Measurements from ENCODE around the gene SGCB. TPM values are rescaled to one million over a fixed set of nuclear protein-coding genes. Genes with fewer than 3 reads are reported as not detected.
A peak's percentile ranks its signal among the peaks of the same experiment; 100 is the strongest.

Gene SGCB
- total and polyA plus RNA-seq, 2 donors (not counting 1 experiment from before 2014, with no cell fraction given), result 2.3 to 9.7 TPM

- no peak overlapping the region for H2AFZ ChIP-seq (ENCODE audit: insufficient read depth, low read depth, low read length, poor library complexity, severe bottlenecking)
- WGBS (ENCODE audit: insufficient coverage), result no CpG with 5 or more reads among the region's 3 CpGs
- no peak for ATAC-seq (ENCODE audit: low read depth)
- H3K9me3 Mint-ChIP-seq (ENCODE audit: insufficient read depth), result no peaks in the 10 kb centered on the region
- peaks cover 0 to 4% (median 0%) of the 10 kb centered on the region in 3 donors for H3K9me3 ChIP-seq (ENCODE audit: control extremely low read depth in 1 of 3, control insufficient read depth in 2 of 3, insufficient read depth in 1 of 3, low read length in 2 of 3)
- DNase-seq, result no peak
- no peak overlapping the region for H3K4me2 ChIP-seq (replicated peaks; ENCODE audit: low read depth, low read length, poor library complexity, severe bottlenecking)
- peaks cover 18 to 22% of the 10 kb centered on the region in 2 donors for H3K4me1 ChIP-seq (ENCODE audit: control insufficient read depth in 2 of 2, insufficient read depth in 2 of 2, low read length in 2 of 2)
- H3K4me3 Mint-ChIP-seq, result no peak overlapping the region
- H3K27me3 ChIP-seq (replicated peaks in 1 of 4; ENCODE audit: control extremely low read depth in 1 of 4, control insufficient read depth in 3 of 4, insufficient read depth in 4 of 4, low read length in 3 of 4), result peaks cover 0 to 44% (median 26%) of the 10 kb centered on the region in 4 experiments
- H3K36me3 ChIP-seq (replicated peaks in 1 of 2; ENCODE audit: control extremely low read depth in 1 of 2, control insufficient read depth in 1 of 2, extremely low read depth in 1 of 2, insufficient read depth in 2 of 2, low read length in 1 of 2), result no peaks in the 10 kb centered on the region
- no peak overlapping the region for H3K9ac ChIP-seq (ENCODE audit: low read length)
- intact Hi-C loops (cut with micrococcal nuclease), result no loop called here
- H3K27ac Mint-ChIP-seq, result no peak overlapping the region
- H4K20me1 ChIP-seq (ENCODE audit: control insufficient read depth, insufficient read depth, low read length, poor library complexity, severe bottlenecking), result no peaks in the 10 kb centered on the region
- TF ChIP-seq CTCF (IDR thresholded peaks at IDR 0.05), result no peak
- no peak for TF ChIP-seq EZH2 (IDR thresholded peaks at IDR 0.05; ENCODE audit: borderline replicate concordance, insufficient read depth, low read depth, low read length, poor library complexity, severe bottlenecking)
- peaks cover 29% of the 10 kb centered on the region for H3K4me1 Mint-ChIP-seq
- CTCF ChIA-PET, result no interaction called here
- H3K27ac ChIP-seq (ENCODE audit: low read length in 2 of 2), result no peak overlapping the region
- POLR2A ChIA-PET, result no interaction called here
- H3K27me3 Mint-ChIP-seq, result peaks cover 21% of the 10 kb centered on the region
- no peak overlapping the region for H3K4me3 ChIP-seq (ENCODE audit: control extremely low read depth in 1 of 5, extremely low read depth in 1 of 5, insufficient read depth in 1 of 5, low read depth in 2 of 5, low read length in 4 of 5)
- H3K79me2 ChIP-seq (ENCODE audit: control insufficient read depth, insufficient read depth, low read length), result no peaks in the 10 kb centered on the region
These were observed 16.2 kb upstream of the SGCB start for GRCh38 chr4:52054254-52054653.

- peak; percentile 33 for DNase-seq
- Histone ChIP-seq H3K27me3 (replicated peaks in 1 of 4; ENCODE audit: control extremely low read depth in 1 of 4, control insufficient read depth in 3 of 4, insufficient read depth in 4 of 4, low read length in 3 of 4) (peaks cover 0 to 46% (median 28%) of the 10 kb centered on the region in 4 experiments), H3K27ac (ENCODE audit: low read length in 2 of 2) (no peak overlapping the region), H3K9ac (ENCODE audit: low read length) (peak overlapping the region; percentile 72), H2AFZ (ENCODE audit: insufficient read depth, low read depth, low read length, poor library complexity, severe bottlenecking) (peak overlapping the region; percentile 68), H3K4me3 (ENCODE audit: control extremely low read depth in 1 of 5, extremely low read depth in 1 of 5, insufficient read depth in 1 of 5, low read depth in 2 of 5, low read length in 4 of 5) (peak overlapping the region in 3 of 5 experiments; percentile 43 to 73 (median 63)), H3K4me1 (ENCODE audit: control insufficient read depth in 2 of 2, insufficient read depth in 2 of 2, low read length in 2 of 2) (peaks cover 18 to 22% of the 10 kb centered on the region in 2 donors), H3K36me3 (replicated peaks in 1 of 2; ENCODE audit: control extremely low read depth in 1 of 2, control insufficient read depth in 1 of 2, extremely low read depth in 1 of 2, insufficient read depth in 2 of 2, low read length in 1 of 2) (no peaks in the 10 kb centered on the region), H3K79me2 (ENCODE audit: control insufficient read depth, insufficient read depth, low read length) (no peaks in the 10 kb centered on the region), H3K9me3 (ENCODE audit: control extremely low read depth in 1 of 3, control insufficient read depth in 2 of 3, insufficient read depth in 1 of 3, low read length in 2 of 3) (peaks cover 0 to 7% (median 0%) of the 10 kb centered on the region in 3 donors), H3K4me2 (replicated peaks; ENCODE audit: low read depth, low read length, poor library complexity, severe bottlenecking) (peak overlapping the region; percentile 86), H4K20me1 (ENCODE audit: control insufficient read depth, insufficient read depth, low read length, poor library complexity, severe bottlenecking) (no peaks in the 10 kb centered on the region)
- TF ChIP-seq CTCF (IDR thresholded peaks at IDR 0.05), result no peak
- TF ChIP-seq EZH2 (IDR thresholded peaks at IDR 0.05; ENCODE audit: borderline replicate concordance, insufficient read depth, low read depth, low read length, poor library complexity, severe bottlenecking), result no peak
- Mint-ChIP-seq H3K4me3 (peak overlapping the region; percentile 81), H3K27ac (peak overlapping the region; percentile 4), H3K27me3 (peaks cover 30% of the 10 kb centered on the region), H3K4me1 (peaks cover 29% of the 10 kb centered on the region), H3K9me3 (ENCODE audit: insufficient read depth) (no peaks in the 10 kb centered on the region)
- ChIA-PET CTCF (interaction anchor here (1.4 kb wide), 1 partner anchor 8 kb away, joined by 3 read pairs; no protein-coding TSS in a partner anchor), POLR2A (interaction anchor here (1.5 kb wide), 1 partner anchor 14 kb away, joined by 3 read pairs; the partner anchor contains the start of gene SGCB)
- peak; percentile 45 for ATAC-seq (ENCODE audit: low read depth)
- no CpG with 5 or more reads among the region's 7 CpGs for WGBS (ENCODE audit: insufficient coverage)
- intact Hi-C loops (cut with micrococcal nuclease), result loop anchor here (1.0 kb wide), 2 partner anchors 14 to 208 kb away; partner anchors contain the start of gene SGCB
These were observed 14.3 kb upstream of the SGCB start for GRCh38 chr4:52052475-52052780.

All from B cell (primary cell).